Natural killer cell treated with Interleukin-12 subunit alpha and Interleukin-12 subunit beta and Interleukin-15 and Interleukin-18, amount 100 ng/mL, for 72 hours (primary cell): ENCODE measurements around the gene KLHL17. TPM values are rescaled to one million over a fixed set of nuclear protein-coding genes. Genes with fewer than 3 reads are reported as not detected.
"Not testable (repeated sequence)": the region's sequence is repeated elsewhere in the genome, so short reads cannot be mapped to it uniquely, and the experiment has no call there.

Source experiments
- ATAC-seq, 2 donors: fragments of 150-1000 bp; cut with Tn5 transposase in 1 of 2; sonication (Bioruptor Pico), chemical (Tn5 transposase) in 1 of 2; 2 replicates each; pipeline ENCODE4 v1.10.0; 2021
- DNase-seq: peaks from one replicate; pipeline ENCODE4 v3.0.0; 2022; ENCODE audit warnings: low spot score
- H3K27ac Mint-ChIP-seq, 2 donors: 1 replicate in 1 of 2; 2 replicates in 1 of 2; pipeline ENCODE4 v1.8.0; 2022; ENCODE audit warnings: mixed read lengths in 2 of 2, mild to moderate bottlenecking in 1 of 2, moderate library complexity in 1 of 2
- H3K27me3 Mint-ChIP-seq, 2 donors: 1 replicate in 1 of 2; 2 replicates in 1 of 2; pipeline ENCODE4 v1.8.0; 2022; ENCODE audit warnings: mixed read lengths in 2 of 2
- H3K36me3 Mint-ChIP-seq: one replicate; pipeline ENCODE4 v1.8.0; 2022; ENCODE audit warnings: mixed read lengths
- H3K4me1 Mint-ChIP-seq, 2 donors: 1 replicate in 1 of 2; 2 replicates in 1 of 2; pipeline ENCODE4 v1.8.0; 2022; ENCODE audit warnings: low read depth in 2 of 2, mixed read lengths in 2 of 2, mild to moderate bottlenecking in 1 of 2
- H3K4me3 Mint-ChIP-seq: one replicate; pipeline ENCODE4 v1.8.0; 2022; ENCODE audit warnings: mixed read lengths
- H3K9me3 Mint-ChIP-seq: 2 replicates; pipeline ENCODE4 v1.8.0; 2022; ENCODE audit warnings: mixed read lengths
- total RNA-seq, 2 donors: library from RNA; stranded (reverse); gene quantifications; one replicate each; pipeline ENCODE4 v1.2.3, GENCODE V29; 2022

Gene KLHL17
- total RNA-seq, 2 donors from 2014 or later, result 19.0 to 27.9 TPM

- H3K27me3 Mint-ChIP-seq, ATAC-seq, H3K27ac Mint-ChIP-seq, H3K9me3 Mint-ChIP-seq, H3K4me1 Mint-ChIP-seq, H3K4me3 Mint-ChIP-seq, H3K36me3 Mint-ChIP-seq, DNase-seq: not testable (repeated sequence)
Measured at GRCh38 chr1:976791-977190, 16.4 kb downstream of the KLHL17 start.

GRCh38 chr1:978069-978834 lies 17.9 kb downstream of the KLHL17 start:
- Mint-ChIP-seq H3K4me3 (no peak overlapping the region), H3K36me3 (no peaks in the 10 kb centered on the region), H3K27ac (peak overlapping the region in 1 of 2 donors; percentile 53), H3K9me3 (no peaks in the 10 kb centered on the region), H3K27me3 (peaks cover 9 to 13% of the 10 kb centered on the region in 2 donors), H3K4me1 (peaks cover 0 to 5% of the 10 kb centered on the region in 2 donors)
- DNase-seq (no peak), ATAC-seq (no peak)

GRCh38 chr1:978835-979743 lies 18.7 kb downstream of the KLHL17 start:
- Mint-ChIP-seq H3K27me3 (peaks cover 13% of the 10 kb centered on the region in 2 donors), H3K4me3 (no peak overlapping the region), H3K4me1 (peaks cover 0 to 5% of the 10 kb centered on the region in 2 donors), H3K36me3 (no peaks in the 10 kb centered on the region), H3K27ac (no peak overlapping the region), H3K9me3 (no peaks in the 10 kb centered on the region)
- ATAC-seq (no peak), DNase-seq (no peak)

DNA sequence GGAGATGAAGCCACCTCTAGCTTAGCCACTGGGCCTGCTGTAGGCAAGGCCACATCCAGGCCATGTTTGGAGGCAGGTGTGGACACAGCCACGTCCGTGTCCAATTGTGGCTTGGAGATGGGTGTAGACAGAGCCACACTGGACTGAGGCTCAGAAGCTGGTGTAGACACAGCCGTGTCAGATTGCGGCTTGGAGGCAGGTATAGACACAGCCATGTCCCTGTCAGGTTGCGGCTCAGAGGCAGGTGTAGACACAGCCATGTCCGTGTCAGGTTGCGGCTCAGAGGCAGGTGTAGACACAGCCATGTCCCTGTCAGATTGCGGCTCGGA lies 19.3 kb downstream of the KLHL17 start:
- H3K9me3 Mint-ChIP-seq, result no peaks in the 10 kb centered on the region
- ATAC-seq, result no peak
- no peaks in the 10 kb centered on the region for H3K36me3 Mint-ChIP-seq
- no peak overlapping the region for H3K27ac Mint-ChIP-seq
- H3K4me3 Mint-ChIP-seq, result no peak overlapping the region
- H3K4me1 Mint-ChIP-seq, result peaks cover 0 to 5% of the 10 kb centered on the region in 2 donors
- DNase-seq, result no peak
- H3K27me3 Mint-ChIP-seq, result peaks cover 12% of the 10 kb centered on the region in 2 donors

DNA sequence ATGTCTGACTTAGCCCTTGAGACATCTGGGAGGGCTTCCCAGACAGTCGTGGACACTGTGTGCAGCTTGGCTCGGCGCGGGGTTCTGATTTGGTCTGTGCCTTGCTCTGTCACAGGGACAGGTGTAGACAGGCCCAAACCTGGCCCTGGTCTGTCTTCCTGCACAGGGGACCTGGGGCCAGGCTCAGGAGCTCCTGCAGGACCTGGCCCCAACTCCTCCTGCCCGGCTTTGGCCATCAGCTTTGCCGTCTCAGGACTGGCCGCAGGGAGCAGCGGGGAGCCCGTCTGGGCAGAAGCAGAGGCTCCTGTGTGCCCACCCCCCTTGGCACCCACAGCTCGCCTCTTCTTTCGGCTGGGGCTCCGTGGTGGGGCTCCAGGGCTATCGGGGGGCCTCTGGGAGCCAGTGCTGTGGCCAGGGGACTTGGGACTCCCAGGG lies 19.8 kb downstream of the KLHL17 start:
- H3K27ac Mint-ChIP-seq, result no peak overlapping the region
- peaks cover 9 to 10% of the 10 kb centered on the region in 2 donors for H3K27me3 Mint-ChIP-seq
- ATAC-seq, result no peak
- H3K4me1 Mint-ChIP-seq, result peaks cover 0 to 5% of the 10 kb centered on the region in 2 donors
- H3K36me3 Mint-ChIP-seq, result no peaks in the 10 kb centered on the region
- no peak for DNase-seq
- no peaks in the 10 kb centered on the region for H3K9me3 Mint-ChIP-seq
- H3K4me3 Mint-ChIP-seq, result no peak overlapping the region

- Mint-ChIP-seq H3K27ac (no peak overlapping the region), H3K36me3 (no peaks in the 10 kb centered on the region), H3K27me3 (peaks cover 7 to 14% of the 10 kb centered on the region in 2 donors), H3K9me3 (no peaks in the 10 kb centered on the region), H3K4me1 (peaks cover 0 to 2% of the 10 kb centered on the region in 2 donors), H3K4me3 (no peak overlapping the region)
- ATAC-seq (no peak), DNase-seq (no peak)
Measured at GRCh38 chr1:980602-981395, 20.4 kb downstream of the KLHL17 start.

DNA sequence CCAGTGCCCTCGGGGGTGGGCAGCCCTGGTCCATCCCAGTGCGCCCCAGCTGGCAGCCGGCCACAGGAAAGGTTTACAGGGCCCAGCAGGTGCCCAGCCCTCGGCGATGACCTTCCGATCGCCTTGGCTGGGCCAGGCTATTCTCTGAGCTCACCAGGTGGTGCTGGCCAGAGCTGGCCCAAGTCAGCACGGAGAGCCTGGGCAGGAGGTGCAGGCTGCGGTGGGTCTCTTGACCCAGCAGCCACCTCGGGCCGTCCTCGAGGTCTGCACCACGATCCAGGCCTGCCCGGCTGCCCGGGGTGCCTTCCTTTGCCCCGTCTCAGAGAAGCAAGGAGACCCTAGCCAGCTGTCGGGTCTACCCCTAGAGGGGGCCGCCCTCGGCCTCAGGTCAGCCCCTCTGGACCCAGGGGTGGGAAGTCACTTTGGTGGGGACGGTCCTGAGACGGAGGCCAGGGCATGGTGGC lies 21.1 kb downstream of the KLHL17 start:
- no peak for DNase-seq
- no peak overlapping the region for H3K4me3 Mint-ChIP-seq
- H3K27ac Mint-ChIP-seq, result no peak overlapping the region
- peaks cover 6 to 22% of the 10 kb centered on the region in 2 donors for H3K27me3 Mint-ChIP-seq
- no peaks in the 10 kb centered on the region for H3K9me3 Mint-ChIP-seq
- no peaks in the 10 kb centered on the region for H3K4me1 Mint-ChIP-seq
- no peak for ATAC-seq
- H3K36me3 Mint-ChIP-seq, result no peaks in the 10 kb centered on the region

DNA sequence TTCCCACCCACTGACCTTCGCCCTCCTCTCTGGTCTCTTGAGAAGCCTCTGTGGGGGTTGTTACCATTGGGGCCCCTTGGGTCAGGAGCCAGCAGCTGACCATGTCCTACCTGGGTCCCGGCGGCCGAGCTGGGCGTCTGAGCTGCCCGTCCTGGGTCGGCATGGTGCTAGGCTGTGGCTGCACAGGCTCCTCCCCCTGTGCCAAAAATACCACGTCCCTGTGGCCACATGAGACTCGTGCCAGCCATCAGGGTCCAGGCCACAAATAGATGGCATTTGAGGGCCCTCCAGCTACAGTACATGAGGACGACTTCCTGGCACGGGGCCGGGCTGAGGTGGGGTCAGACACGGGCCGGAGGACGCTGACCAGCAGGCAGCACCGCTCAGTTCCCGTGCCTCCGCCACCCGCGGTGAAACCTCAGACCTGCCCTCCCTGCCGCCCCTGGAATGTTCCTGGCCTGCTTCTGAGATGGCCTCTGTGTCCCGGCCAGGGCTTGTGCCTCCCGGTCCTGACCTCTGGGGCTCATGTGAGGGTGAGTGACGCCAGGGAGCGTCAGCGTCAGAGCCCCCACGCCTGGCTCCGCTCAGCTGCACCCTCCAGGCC lies 21.7 kb downstream of the KLHL17 start, which contains the start of gene PERM1:
TSS of gene PERM1 (minus strand) at position 139 of the 604 bp plus-strand sequence. CDS start 1,064 bp downstream, outside the sequence.
- Mint-ChIP-seq H3K27me3 (peaks cover 6 to 22% of the 10 kb centered on the region in 2 donors), H3K9me3 (no peaks in the 10 kb centered on the region), H3K4me1 (no peaks in the 10 kb centered on the region), H3K27ac (no peak within 1 kb of the TSS), H3K36me3 (no peaks in the 10 kb centered on the region), H3K4me3 (no peak within 1 kb of the TSS)
- no peak for ATAC-seq
- no peak for DNase-seq

- Mint-ChIP-seq H3K27me3 (peaks cover 6 to 22% of the 10 kb centered on the region in 2 donors), H3K27ac (no peak overlapping the region), H3K36me3 (no peaks in the 10 kb centered on the region), H3K4me3 (no peak overlapping the region), H3K9me3 (no peaks in the 10 kb centered on the region), H3K4me1 (no peaks in the 10 kb centered on the region)
- ATAC-seq (no peak), DNase-seq (no peak)
Measured at GRCh38 chr1:982765-983436, 22.5 kb downstream of the KLHL17 start.

DNA sequence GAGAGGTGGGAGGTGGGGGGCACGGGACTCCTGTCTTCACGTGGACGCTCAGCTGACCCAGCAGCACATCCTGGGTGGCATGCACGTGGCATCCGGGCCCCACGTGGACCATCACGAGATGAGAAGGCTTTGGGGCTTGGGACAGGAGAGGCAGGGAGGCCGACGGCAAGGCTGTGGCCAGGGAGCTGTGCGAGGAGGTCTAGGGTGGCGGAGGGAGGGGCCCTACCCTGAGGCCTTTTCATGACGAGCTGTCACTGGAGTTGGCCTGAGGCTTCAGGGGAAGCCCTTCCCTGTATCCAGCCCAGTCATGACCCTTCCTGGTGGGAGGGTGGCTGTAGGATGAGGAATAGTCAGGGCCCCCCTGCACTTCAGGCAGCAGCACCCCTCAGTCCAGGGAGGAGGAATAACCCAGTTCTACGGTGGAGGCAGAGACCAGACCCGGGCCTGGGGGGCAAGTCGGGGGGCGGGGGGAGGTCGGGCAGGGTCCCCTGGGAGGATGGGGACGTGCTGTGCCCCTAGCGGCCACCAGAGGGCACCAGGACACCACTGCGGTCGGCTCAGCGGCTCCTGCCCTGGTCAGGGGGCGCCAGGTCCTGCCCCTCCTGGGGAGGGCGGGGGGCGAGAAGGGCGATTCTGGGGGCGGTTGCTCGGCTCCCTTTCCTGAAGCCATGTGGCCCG lies 23.6 kb downstream of the KLHL17 start:
- H3K36me3 Mint-ChIP-seq, result no peaks in the 10 kb centered on the region
- DNase-seq (no peak), ATAC-seq (peak; percentile 62 to 80)
- no peak overlapping the region for H3K4me3 Mint-ChIP-seq
- no peaks in the 10 kb centered on the region for H3K9me3 Mint-ChIP-seq
- no peak overlapping the region for H3K27ac Mint-ChIP-seq
- peaks cover 11 to 29% of the 10 kb centered on the region in 2 donors for H3K27me3 Mint-ChIP-seq
- H3K4me1 Mint-ChIP-seq, result no peaks in the 10 kb centered on the region

DNA sequence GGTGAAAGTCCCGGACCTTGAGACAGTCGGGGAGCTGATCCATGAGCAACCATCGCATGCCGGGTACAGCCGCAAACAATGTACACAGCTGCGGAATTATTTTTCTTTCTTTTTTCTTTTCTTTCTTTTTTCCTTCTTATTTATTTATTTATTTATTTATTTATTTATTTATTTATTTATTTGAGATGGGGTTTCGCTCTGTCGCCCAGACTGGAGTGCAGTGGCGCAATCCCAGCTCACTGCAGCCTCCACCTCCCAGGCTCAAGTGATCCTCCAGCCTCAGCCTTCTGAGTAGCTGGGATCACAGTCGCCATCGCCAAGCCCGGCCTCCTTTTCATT lies 24.1 kb downstream of the KLHL17 start:
- H3K9me3 Mint-ChIP-seq, result no peaks in the 10 kb centered on the region
- ATAC-seq (no peak), DNase-seq (no peak)
- H3K4me1 Mint-ChIP-seq, result no peaks in the 10 kb centered on the region
- H3K4me3 Mint-ChIP-seq, result no peak overlapping the region
- no peaks in the 10 kb centered on the region for H3K36me3 Mint-ChIP-seq
- H3K27ac Mint-ChIP-seq, result no peak overlapping the region
- peaks cover 14 to 34% of the 10 kb centered on the region in 2 donors for H3K27me3 Mint-ChIP-seq

- Mint-ChIP-seq H3K36me3 (no peaks in the 10 kb centered on the region), H3K4me3 (no peak overlapping the region), H3K27ac (no peak overlapping the region), H3K27me3 (peaks cover 14 to 38% of the 10 kb centered on the region in 2 donors), H3K4me1 (no peaks in the 10 kb centered on the region), H3K9me3 (no peaks in the 10 kb centered on the region)
- no peak for ATAC-seq
- no peak for DNase-seq
Measured at GRCh38 chr1:985126-985525, 24.7 kb downstream of the KLHL17 start.
